Measurements from ENCODE around the gene COMMD3. TPM values are rescaled to one million over a fixed set of nuclear protein-coding genes. Genes with fewer than 3 reads are reported as not detected.

The COMMD3 gene
- total and polyA plus RNA-seq, 2 donors (not counting 1 experiment from before 2014, with no cell fraction given), result 46.0 to 74.3 TPM

DNA sequence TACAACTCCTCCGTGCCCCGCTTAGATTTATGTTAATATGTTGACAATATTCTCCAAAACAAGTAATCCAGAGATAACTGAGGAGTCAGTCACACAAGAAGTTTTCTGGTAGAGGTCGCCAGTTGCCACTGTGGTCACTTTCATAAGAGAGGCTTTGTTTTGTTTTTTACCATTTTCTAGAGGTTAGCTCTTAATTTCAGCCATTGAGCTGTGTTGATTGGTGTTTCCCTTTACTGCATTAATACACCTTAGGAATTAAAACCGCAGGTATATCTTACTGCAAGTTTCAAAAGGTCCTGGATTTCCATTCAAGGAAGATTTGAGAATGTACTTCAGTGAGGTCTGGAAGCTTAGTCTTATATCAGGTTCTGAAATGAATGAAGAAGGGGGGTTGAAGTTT lies 8.2 kb downstream of the COMMD3 start:
- no CpG with 5 or more reads among the region's 4 CpGs for WGBS (ENCODE audit: insufficient coverage)
- H3K9ac ChIP-seq (ENCODE audit: low read length), result peak overlapping the region; percentile 68
- Mint-ChIP-seq H3K9me3 (ENCODE audit: insufficient read depth) (no peaks in the 10 kb centered on the region), H3K27ac (peak overlapping the region; percentile 86), H3K27me3 (no peaks in the 10 kb centered on the region), H3K4me3 (peak overlapping the region; percentile 90), H3K4me1 (peaks cover 48% of the 10 kb centered on the region)
- H3K9me3 ChIP-seq (ENCODE audit: control extremely low read depth in 1 of 3, control insufficient read depth in 2 of 3, insufficient read depth in 1 of 3, low read length in 2 of 3), result no peaks in the 10 kb centered on the region
- peak overlapping the region in 4 of 5 experiments; percentile 52 to 80 (median 74) for H3K4me3 ChIP-seq (ENCODE audit: control extremely low read depth in 1 of 5, extremely low read depth in 1 of 5, insufficient read depth in 1 of 5, low read depth in 2 of 5, low read length in 4 of 5)
- ChIA-PET CTCF (interaction anchor here (1.3 to 1.8 kb wide), 3 partner anchors 15 to 64 kb away, joined by 3 to 8 read pairs (median 4); no protein-coding TSS in a partner anchor), POLR2A (interaction anchor here (0.6 to 5.0 kb wide), 7 partner anchors 8 to 380 kb away, joined by 3 to 28 read pairs (median 4); partner anchors contain the start of gene COMMD3)
- H3K36me3 ChIP-seq (replicated peaks in 1 of 2; ENCODE audit: control extremely low read depth in 1 of 2, control insufficient read depth in 1 of 2, extremely low read depth in 1 of 2, insufficient read depth in 2 of 2, low read length in 1 of 2), result peaks cover 2 to 18% of the 10 kb centered on the region in 2 experiments
- peak overlapping the region; percentile 51 for H2AFZ ChIP-seq (ENCODE audit: insufficient read depth, low read depth, low read length, poor library complexity, severe bottlenecking)
- no peak overlapping the region for H3K27ac ChIP-seq (ENCODE audit: low read length in 2 of 2)
- no peak for TF ChIP-seq EZH2 (IDR thresholded peaks at IDR 0.05; ENCODE audit: borderline replicate concordance, insufficient read depth, low read depth, low read length, poor library complexity, severe bottlenecking)
- TF ChIP-seq, protein P1, sequence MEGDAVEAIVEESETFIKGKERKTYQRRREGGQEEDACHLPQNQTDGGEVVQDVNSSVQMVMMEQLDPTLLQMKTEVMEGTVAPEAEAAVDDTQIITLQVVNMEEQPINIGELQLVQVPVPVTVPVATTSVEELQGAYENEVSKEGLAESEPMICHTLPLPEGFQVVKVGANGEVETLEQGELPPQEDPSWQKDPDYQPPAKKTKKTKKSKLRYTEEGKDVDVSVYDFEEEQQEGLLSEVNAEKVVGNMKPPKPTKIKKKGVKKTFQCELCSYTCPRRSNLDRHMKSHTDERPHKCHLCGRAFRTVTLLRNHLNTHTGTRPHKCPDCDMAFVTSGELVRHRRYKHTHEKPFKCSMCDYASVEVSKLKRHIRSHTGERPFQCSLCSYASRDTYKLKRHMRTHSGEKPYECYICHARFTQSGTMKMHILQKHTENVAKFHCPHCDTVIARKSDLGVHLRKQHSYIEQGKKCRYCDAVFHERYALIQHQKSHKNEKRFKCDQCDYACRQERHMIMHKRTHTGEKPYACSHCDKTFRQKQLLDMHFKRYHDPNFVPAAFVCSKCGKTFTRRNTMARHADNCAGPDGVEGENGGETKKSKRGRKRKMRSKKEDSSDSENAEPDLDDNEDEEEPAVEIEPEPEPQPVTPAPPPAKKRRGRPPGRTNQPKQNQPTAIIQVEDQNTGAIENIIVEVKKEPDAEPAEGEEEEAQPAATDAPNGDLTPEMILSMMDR (IDR thresholded peaks at IDR 0.05), result no peak
- H4K20me1 ChIP-seq (ENCODE audit: control insufficient read depth, insufficient read depth, low read length, poor library complexity, severe bottlenecking), result peaks cover 13% of the 10 kb centered on the region
- DNase-seq (no peak), ATAC-seq (ENCODE audit: low read depth) (no peak)
- peaks cover 36 to 43% of the 10 kb centered on the region in 2 donors for H3K4me1 ChIP-seq (ENCODE audit: control insufficient read depth in 2 of 2, insufficient read depth in 2 of 2, low read length in 2 of 2)
- intact Hi-C loops (cut with micrococcal nuclease), result loop anchor here (2.0 to 5.0 kb wide), 2 partner anchors 16 to 1113 kb away; partner anchors contain the start of gene OTUD1
- H3K79me2 ChIP-seq (ENCODE audit: control insufficient read depth, insufficient read depth, low read length), result peaks cover 2% of the 10 kb centered on the region
- peak overlapping the region; percentile 81 for H3K4me2 ChIP-seq (replicated peaks; ENCODE audit: low read depth, low read length, poor library complexity, severe bottlenecking)
- H3K27me3 ChIP-seq (replicated peaks in 1 of 4; ENCODE audit: control extremely low read depth in 1 of 4, control insufficient read depth in 3 of 4, insufficient read depth in 4 of 4, low read length in 3 of 4), result peaks cover 0 to 16% (median 4%) of the 10 kb centered on the region in 4 experiments

DNA sequence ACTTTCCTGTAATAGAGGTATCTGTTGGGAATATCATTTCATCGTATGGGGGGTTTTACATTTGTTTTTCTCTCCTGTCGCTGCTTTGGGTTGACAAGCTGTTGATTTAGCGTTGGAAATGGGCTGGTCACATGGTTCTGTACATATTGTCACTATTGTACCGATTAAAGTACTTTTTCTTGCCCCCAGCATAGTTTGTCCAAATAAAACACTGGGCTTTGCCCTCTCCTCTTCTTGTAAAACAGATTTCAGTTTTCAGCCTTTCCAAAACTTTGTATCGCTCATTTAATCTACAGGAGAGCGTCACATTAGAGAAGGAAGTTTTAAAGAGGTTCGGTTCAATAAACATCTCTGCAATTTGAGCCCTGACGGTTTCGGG lies 8.7 kb downstream of the COMMD3 start:
- peak overlapping the region; percentile 51 for H2AFZ ChIP-seq (ENCODE audit: insufficient read depth, low read depth, low read length, poor library complexity, severe bottlenecking)
- no peaks in the 10 kb centered on the region for H3K27me3 Mint-ChIP-seq
- H3K36me3 ChIP-seq (replicated peaks in 1 of 2; ENCODE audit: control extremely low read depth in 1 of 2, control insufficient read depth in 1 of 2, extremely low read depth in 1 of 2, insufficient read depth in 2 of 2, low read length in 1 of 2), result peaks cover 5 to 23% of the 10 kb centered on the region in 2 experiments
- H3K27ac Mint-ChIP-seq, result peak overlapping the region; percentile 86
- H3K4me1 Mint-ChIP-seq, result peaks cover 43% of the 10 kb centered on the region
- H3K4me1 ChIP-seq (ENCODE audit: control insufficient read depth in 2 of 2, insufficient read depth in 2 of 2, low read length in 2 of 2), result peaks cover 31 to 39% of the 10 kb centered on the region in 2 donors
- TF ChIP-seq EZH2 (IDR thresholded peaks at IDR 0.05; ENCODE audit: borderline replicate concordance, insufficient read depth, low read depth, low read length, poor library complexity, severe bottlenecking), result no peak
- TF ChIP-seq, protein P1 (IDR thresholded peaks at IDR 0.05), result no peak
- peaks cover 0 to 16% (median 4%) of the 10 kb centered on the region in 4 experiments for H3K27me3 ChIP-seq (replicated peaks in 1 of 4; ENCODE audit: control extremely low read depth in 1 of 4, control insufficient read depth in 3 of 4, insufficient read depth in 4 of 4, low read length in 3 of 4)
- H4K20me1 ChIP-seq (ENCODE audit: control insufficient read depth, insufficient read depth, low read length, poor library complexity, severe bottlenecking), result peaks cover 13% of the 10 kb centered on the region
- ChIA-PET CTCF (interaction anchor here (1.0 to 1.8 kb wide), 4 partner anchors 14 to 112 kb away, joined by 3 to 8 read pairs (median 4); no protein-coding TSS in a partner anchor), POLR2A (interaction anchor here (0.6 to 5.0 kb wide), 7 partner anchors 9 to 380 kb away, joined by 3 to 28 read pairs (median 4); partner anchors contain the start of gene COMMD3)
- H3K4me3 Mint-ChIP-seq, result peak overlapping the region; percentile 90
- peak overlapping the region; percentile 68 for H3K9ac ChIP-seq (ENCODE audit: low read length)
- no peaks in the 10 kb centered on the region for H3K9me3 Mint-ChIP-seq (ENCODE audit: insufficient read depth)
- H3K9me3 ChIP-seq (ENCODE audit: control extremely low read depth in 1 of 3, control insufficient read depth in 2 of 3, insufficient read depth in 1 of 3, low read length in 2 of 3), result no peaks in the 10 kb centered on the region
- H3K4me3 ChIP-seq (ENCODE audit: control extremely low read depth in 1 of 5, extremely low read depth in 1 of 5, insufficient read depth in 1 of 5, low read depth in 2 of 5, low read length in 4 of 5), result peak overlapping the region; percentile 52 to 80 (median 73)
- H3K27ac ChIP-seq (ENCODE audit: low read length in 2 of 2), result peak overlapping the region; percentile 0 to 39
- no peak for DNase-seq
- peak overlapping the region; percentile 81 for H3K4me2 ChIP-seq (replicated peaks; ENCODE audit: low read depth, low read length, poor library complexity, severe bottlenecking)
- WGBS (ENCODE audit: insufficient coverage), result 0% methylated on average over 5 of the region's 9 CpGs
- no peaks in the 10 kb centered on the region for H3K79me2 ChIP-seq (ENCODE audit: control insufficient read depth, insufficient read depth, low read length)
- intact Hi-C loops (cut with micrococcal nuclease), result loop anchor here (1.0 to 5.0 kb wide), 4 partner anchors 8 to 1122 kb away; partner anchors contain the start of gene OTUD1
- no peak for ATAC-seq (ENCODE audit: low read depth)

Measured in B cell (primary cell).